ENCODE results near the gene HEATR5A.
"Not testable (repeated sequence)": the region's sequence is repeated elsewhere in the genome, so short reads cannot be mapped to it uniquely, and the experiment has no call there.

Gene HEATR5A

GRCh38 chr14:31283578-31284252 lies 136.6 kb downstream of the HEATR5A start:
- Mint-ChIP-seq H3K9me3 (peaks cover 9 to 10% of the 10 kb centered on the region in 2 donors), H3K4me1 (peaks cover 0 to 10% of the 10 kb centered on the region in 2 donors), H3K4me3 (no peak overlapping the region), H3K36me3 (peaks cover 8 to 9% of the 10 kb centered on the region in 2 donors), H3K27me3 (no peaks in the 10 kb centered on the region), H3K27ac (peak overlapping the region; percentile 37)
- peak; percentile 85 to 86 for ATAC-seq (replicated peaks)
- DNase-seq = no peak

- no peak for DNase-seq
- peaks cover 9 to 10% of the 10 kb centered on the region in 2 donors for H3K9me3 Mint-ChIP-seq
- no peaks in the 10 kb centered on the region for H3K27me3 Mint-ChIP-seq
- H3K4me1 Mint-ChIP-seq = peaks cover 0 to 10% of the 10 kb centered on the region in 2 donors
- no peak overlapping the region for H3K27ac Mint-ChIP-seq
- no peak overlapping the region for H3K4me3 Mint-ChIP-seq
- peaks cover 6 to 9% of the 10 kb centered on the region in 2 donors for H3K36me3 Mint-ChIP-seq
- ATAC-seq (replicated peaks) = peak; percentile 12 to 23
Observed at GRCh38 chr14:31283153-31283552, 137.2 kb downstream of the HEATR5A start.

- DNase-seq (no peak), ATAC-seq (replicated peaks) (no peak)
- peaks cover 7% of the 10 kb centered on the region in 2 donors for H3K9me3 Mint-ChIP-seq
- no peaks in the 10 kb centered on the region for H3K27me3 Mint-ChIP-seq
- no peak overlapping the region for H3K27ac Mint-ChIP-seq
- no peak overlapping the region for H3K4me3 Mint-ChIP-seq
- H3K4me1 Mint-ChIP-seq = peaks cover 0 to 10% of the 10 kb centered on the region in 2 donors
- H3K36me3 Mint-ChIP-seq = peaks cover 6 to 7% of the 10 kb centered on the region in 2 donors
Observed at GRCh38 chr14:31280871-31281220, 139.5 kb downstream of the HEATR5A start.

- H3K9me3 Mint-ChIP-seq = peaks cover 7% of the 10 kb centered on the region in 2 donors
- ATAC-seq (replicated peaks) = no peak
- DNase-seq = no peak
- no peak overlapping the region for H3K27ac Mint-ChIP-seq
- H3K4me3 Mint-ChIP-seq = no peak overlapping the region
- H3K4me1 Mint-ChIP-seq = peaks cover 0 to 10% of the 10 kb centered on the region in 2 donors
- no peaks in the 10 kb centered on the region for H3K27me3 Mint-ChIP-seq
- peaks cover 6 to 7% of the 10 kb centered on the region in 2 donors for H3K36me3 Mint-ChIP-seq
Observed at GRCh38 chr14:31280132-31280870, 140.0 kb downstream of the HEATR5A start.

- peaks cover 7% of the 10 kb centered on the region in 2 donors for H3K9me3 Mint-ChIP-seq
Observed at GRCh38 chr14:31278883-31279282, 141.5 kb downstream of the HEATR5A start.

GRCh38 chr14:31277085-31277484 lies 143.3 kb downstream of the HEATR5A start:
- ATAC-seq (replicated peaks) = no peak
- Mint-ChIP-seq H3K27me3 (no peaks in the 10 kb centered on the region), H3K27ac (no peak overlapping the region), H3K36me3 (peaks cover 6 to 7% of the 10 kb centered on the region in 2 donors), H3K9me3 (peaks cover 7% of the 10 kb centered on the region in 2 donors), H3K4me3 (no peak overlapping the region), H3K4me1 (peaks cover 0 to 2% of the 10 kb centered on the region in 2 donors)
- DNase-seq = no peak

More at GRCh38 chr14:31278883-31279282, 141.5 kb downstream of the HEATR5A start:
- DNase-seq (no peak), ATAC-seq (replicated peaks) (no peak)
- Mint-ChIP-seq H3K4me1 (peaks cover under 1 to 6% of the 10 kb centered on the region in 2 donors), H3K27me3 (no peaks in the 10 kb centered on the region), H3K4me3 (no peak overlapping the region), H3K27ac (no peak overlapping the region), H3K36me3 (peaks cover 6 to 7% of the 10 kb centered on the region in 2 donors)

GRCh38 chr14:31276417-31276816 lies 143.9 kb downstream of the HEATR5A start:
- not testable (repeated sequence) for H3K36me3 Mint-ChIP-seq, H3K27me3 Mint-ChIP-seq, H3K9me3 Mint-ChIP-seq

GRCh38 chr14:31275731-31276130 lies 144.6 kb downstream of the HEATR5A start:
- H3K36me3 Mint-ChIP-seq = peaks cover 6 to 7% of the 10 kb centered on the region in 2 donors
- H3K27me3 Mint-ChIP-seq = no peaks in the 10 kb centered on the region
- ATAC-seq (replicated peaks) (no peak), DNase-seq (no peak)
- H3K4me1 Mint-ChIP-seq = peaks cover 0 to 2% of the 10 kb centered on the region in 2 donors
- H3K9me3 Mint-ChIP-seq = peaks cover 6 to 7% of the 10 kb centered on the region in 2 donors
- H3K27ac Mint-ChIP-seq = no peak overlapping the region
- H3K4me3 Mint-ChIP-seq = no peak overlapping the region

More at GRCh38 chr14:31276417-31276816, 143.9 kb downstream of the HEATR5A start:
- not testable (repeated sequence) for ATAC-seq (replicated peaks); H3K4me3 Mint-ChIP-seq; DNase-seq; H3K27ac Mint-ChIP-seq; H3K4me1 Mint-ChIP-seq

GRCh38 chr14:31271648-31272047 lies 148.7 kb downstream of the HEATR5A start:
- ATAC-seq (replicated peaks) (no peak), DNase-seq (no peak)
- Mint-ChIP-seq H3K4me1 (peaks cover 0 to 2% of the 10 kb centered on the region in 2 donors), H3K36me3 (peaks cover 4 to 7% of the 10 kb centered on the region in 2 donors), H3K9me3 (peaks cover 8% of the 10 kb centered on the region in 2 donors), H3K4me3 (no peak overlapping the region), H3K27me3 (peaks cover 0 to 6% of the 10 kb centered on the region in 2 donors), H3K27ac (no peak overlapping the region)

- H3K27me3 Mint-ChIP-seq = peaks cover 0 to 6% of the 10 kb centered on the region in 2 donors
- H3K27ac Mint-ChIP-seq = no peak overlapping the region
- ATAC-seq (replicated peaks) (no peak), DNase-seq (no peak)
- H3K9me3 Mint-ChIP-seq = peaks cover 4 to 5% of the 10 kb centered on the region in 2 donors
- peaks cover 0 to 4% of the 10 kb centered on the region in 2 donors for H3K36me3 Mint-ChIP-seq
- no peak overlapping the region for H3K4me3 Mint-ChIP-seq
- peaks cover 0 to 2% of the 10 kb centered on the region in 2 donors for H3K4me1 Mint-ChIP-seq
Observed at GRCh38 chr14:31270196-31270772, 150.1 kb downstream of the HEATR5A start.

GRCh38 chr14:31269634-31270195 lies 150.6 kb downstream of the HEATR5A start:
- Mint-ChIP-seq H3K4me3 (no peak overlapping the region), H3K27me3 (peaks cover 0 to 6% of the 10 kb centered on the region in 2 donors), H3K27ac (no peak overlapping the region), H3K9me3 (peaks cover 4 to 5% of the 10 kb centered on the region in 2 donors), H3K36me3 (peaks cover 0 to 4% of the 10 kb centered on the region in 2 donors), H3K4me1 (peaks cover 0 to 2% of the 10 kb centered on the region in 2 donors)
- ATAC-seq (replicated peaks) (no peak), DNase-seq (no peak)

- Mint-ChIP-seq H3K36me3 (peaks cover 0 to 4% of the 10 kb centered on the region in 2 donors), H3K27me3 (peaks cover 0 to 13% of the 10 kb centered on the region in 2 donors), H3K4me1 (no peaks in the 10 kb centered on the region), H3K4me3 (no peak overlapping the region), H3K27ac (no peak overlapping the region), H3K9me3 (peaks cover 4 to 5% of the 10 kb centered on the region in 2 donors)
- ATAC-seq (replicated peaks) (no peak), DNase-seq (no peak)
Observed at GRCh38 chr14:31268216-31268615, 152.1 kb downstream of the HEATR5A start.

- Mint-ChIP-seq H3K27me3 (peaks cover 0 to 13% of the 10 kb centered on the region in 2 donors), H3K36me3 (peaks cover 0 to 4% of the 10 kb centered on the region in 2 donors), H3K27ac (no peak overlapping the region), H3K9me3 (peaks cover 4 to 5% of the 10 kb centered on the region in 2 donors), H3K4me1 (peaks cover 2% of the 10 kb centered on the region in 2 donors), H3K4me3 (no peak overlapping the region)
- DNase-seq = no peak
- ATAC-seq (replicated peaks) = no peak
Observed at GRCh38 chr14:31266437-31267331, 153.7 kb downstream of the HEATR5A start.

All from stimulated activated naive B cell treated with anti-CD40 and anti-IgM and Interleukin-4, amounts not matched to agents 10 μg/mL and 1 μg/mL and 100 μg/mL, for 72 hours (primary cell).